GM18858 (cell line): ENCODE data around the gene PVALB.

ENCODE experiments used
- ATAC-seq: cut with Tn5 transposase; IDR thresholded peaks from one replicate; pipeline ENCODE4 v1.9.1; 2021; ENCODE audit not compliant: unreplicated experiment

The PVALB gene

GRCh38 chr22:36846949-36847348, 30.1 kb upstream of the PVALB start:
- ATAC-seq: no peak

- ATAC-seq: no peak
These were observed 29.4 kb upstream of the PVALB start for GRCh38 chr22:36846271-36846670.

- no peak for ATAC-seq
These were observed 23.3 kb upstream of the PVALB start for GRCh38 chr22:36840106-36840505.

GRCh38 chr22:36839356-36840073, 22.7 kb upstream of the PVALB start:
- ATAC-seq: no peak

- no peak for ATAC-seq
These were observed 21.5 kb upstream of the PVALB start for GRCh38 chr22:36838119-36839030.

DNA sequence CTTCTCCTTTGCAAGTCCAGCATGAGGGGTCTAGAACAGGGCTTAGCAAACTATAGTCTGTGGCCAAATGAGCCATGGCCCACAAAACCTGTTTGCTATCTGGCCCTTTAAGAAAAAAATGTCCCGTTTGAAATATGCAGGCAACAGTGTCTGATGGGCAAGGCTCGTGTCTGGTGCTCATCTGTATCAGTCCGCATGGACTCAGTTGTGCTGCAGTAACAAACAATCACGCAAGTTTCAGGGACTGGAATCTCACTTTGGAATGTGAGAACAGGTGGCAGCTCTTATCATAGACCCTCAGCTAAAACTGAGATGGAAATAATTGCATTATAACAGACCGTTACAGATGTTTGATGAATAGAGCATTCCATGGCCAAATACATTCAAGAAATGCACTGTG, 19.1 kb upstream of the PVALB start:
- no peak for ATAC-seq

- ATAC-seq: no peak
These were observed 16.2 kb upstream of the PVALB start for GRCh38 chr22:36833073-36833472.

DNA sequence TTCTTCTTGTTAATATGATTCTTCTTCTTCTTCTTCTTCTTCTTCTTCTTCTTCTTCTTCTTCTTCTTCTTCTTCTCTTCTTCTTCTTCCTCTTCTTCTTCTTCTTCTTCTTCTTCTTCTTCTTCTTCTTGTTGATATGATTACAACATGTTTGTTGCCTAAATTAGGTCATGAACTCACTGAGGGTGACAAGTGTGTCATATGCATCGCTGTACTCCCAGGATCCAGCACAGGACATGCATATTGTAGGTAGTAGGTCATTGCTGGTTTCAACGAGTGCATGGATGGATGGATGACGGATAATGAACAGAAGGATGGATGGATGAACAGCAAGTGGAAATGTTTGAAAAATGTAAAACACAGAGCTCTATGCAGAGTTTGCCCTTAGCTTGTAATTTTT, 14.9 kb upstream of the PVALB start:
- no peak for ATAC-seq

- ATAC-seq: no peak
These were observed 14.4 kb upstream of the PVALB start for GRCh38 chr22:36831206-36831605.

DNA sequence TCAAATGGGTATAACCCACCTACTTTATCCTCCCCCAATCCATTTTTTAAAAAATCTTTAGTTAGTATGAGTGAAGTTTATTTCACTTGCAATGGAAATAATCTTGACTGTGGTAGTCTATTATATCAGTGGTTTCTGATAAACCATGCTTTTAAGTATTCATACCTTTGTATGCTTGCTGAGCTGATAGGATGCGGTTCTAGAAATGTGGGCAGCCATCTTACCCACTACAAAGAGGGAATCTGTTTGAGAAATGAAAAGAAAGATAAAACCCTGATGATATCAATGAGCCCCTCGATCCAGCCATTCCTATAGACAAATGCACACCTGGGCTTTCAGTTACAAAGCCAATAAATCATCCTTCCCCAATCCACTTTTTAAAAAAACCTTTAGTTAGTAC, 13.8 kb upstream of the PVALB start:
- ATAC-seq: no peak

DNA sequence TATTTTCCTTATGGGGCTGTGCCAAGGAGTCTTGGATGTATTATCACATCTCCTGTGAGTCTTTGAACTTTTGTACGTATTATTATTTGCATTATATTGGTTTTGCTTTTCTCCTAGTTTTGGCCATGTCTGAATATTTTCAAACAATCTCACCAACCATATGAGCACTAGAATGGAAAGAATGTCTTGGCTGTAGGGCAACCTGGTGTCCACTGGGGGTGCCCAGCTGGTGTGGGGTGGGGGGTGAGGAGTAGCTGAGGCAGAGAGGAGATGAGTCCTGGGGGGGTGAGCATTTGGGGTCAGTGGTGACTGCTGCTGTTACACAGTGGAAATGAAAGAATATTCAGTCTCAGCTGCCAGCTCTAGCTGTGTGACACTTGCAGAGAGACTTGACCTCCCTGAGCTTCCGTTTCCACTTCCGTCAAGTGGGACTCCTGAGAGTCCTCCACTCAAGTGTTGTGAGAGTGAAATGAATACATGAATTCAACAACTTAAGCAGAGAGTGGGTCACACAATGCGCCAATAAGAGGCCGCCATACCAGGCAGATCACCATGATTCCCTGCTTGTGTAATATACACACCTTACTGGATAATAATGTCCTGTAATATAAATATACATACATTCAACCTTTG, 12.7 kb upstream of the PVALB start:
- no peak for ATAC-seq

DNA sequence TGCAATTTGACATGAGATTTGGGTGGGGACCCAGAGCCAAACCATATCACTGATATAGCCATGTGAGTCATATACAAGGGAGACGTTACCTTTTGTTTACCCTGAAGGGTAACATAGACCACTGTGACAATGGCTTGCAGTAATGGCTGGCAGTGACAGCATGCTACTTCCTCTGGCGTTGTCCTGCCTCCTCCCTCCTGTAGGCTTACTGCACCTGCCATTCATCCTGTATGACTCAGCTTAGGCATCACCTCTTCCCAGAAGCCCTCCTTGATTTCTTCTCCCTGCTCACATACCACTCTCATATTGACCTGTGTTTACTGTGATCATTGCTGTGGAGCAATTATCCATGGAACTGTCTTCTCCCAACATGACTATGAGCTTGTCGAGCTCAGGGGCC, 12.0 kb upstream of the PVALB start:
- ATAC-seq: no peak

- ATAC-seq: no peak
These were observed 9.4 kb upstream of the PVALB start for GRCh38 chr22:36826262-36826661.

GRCh38 chr22:36824655-36825054, 7.8 kb upstream of the PVALB start:
- no peak for ATAC-seq

- no peak for ATAC-seq
These were observed 6.5 kb upstream of the PVALB start for GRCh38 chr22:36823186-36823839.

DNA sequence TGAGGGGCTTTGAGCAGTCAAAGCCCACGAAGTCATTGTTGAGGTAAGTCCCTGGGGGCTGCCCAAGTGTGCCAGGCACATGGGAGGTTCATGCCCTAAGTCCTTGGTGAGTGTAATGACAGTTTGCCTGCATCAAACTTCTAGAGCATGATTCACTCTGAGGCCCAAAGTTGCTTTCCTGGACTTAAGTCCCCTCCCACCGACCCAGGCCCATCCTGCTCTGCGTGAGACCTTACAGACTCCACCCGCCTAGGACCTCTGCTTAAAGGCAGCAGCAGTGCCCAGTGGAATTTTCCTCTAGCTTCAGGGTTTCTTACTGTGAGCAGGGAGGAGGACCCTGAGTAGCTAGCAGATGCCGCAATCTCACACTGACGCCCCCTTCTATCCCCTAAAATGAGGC, 5.7 kb upstream of the PVALB start:
- ATAC-seq: no peak

- ATAC-seq: no peak
These were observed 2.3 kb upstream of the PVALB start for GRCh38 chr22:36819112-36819511.

DNA sequence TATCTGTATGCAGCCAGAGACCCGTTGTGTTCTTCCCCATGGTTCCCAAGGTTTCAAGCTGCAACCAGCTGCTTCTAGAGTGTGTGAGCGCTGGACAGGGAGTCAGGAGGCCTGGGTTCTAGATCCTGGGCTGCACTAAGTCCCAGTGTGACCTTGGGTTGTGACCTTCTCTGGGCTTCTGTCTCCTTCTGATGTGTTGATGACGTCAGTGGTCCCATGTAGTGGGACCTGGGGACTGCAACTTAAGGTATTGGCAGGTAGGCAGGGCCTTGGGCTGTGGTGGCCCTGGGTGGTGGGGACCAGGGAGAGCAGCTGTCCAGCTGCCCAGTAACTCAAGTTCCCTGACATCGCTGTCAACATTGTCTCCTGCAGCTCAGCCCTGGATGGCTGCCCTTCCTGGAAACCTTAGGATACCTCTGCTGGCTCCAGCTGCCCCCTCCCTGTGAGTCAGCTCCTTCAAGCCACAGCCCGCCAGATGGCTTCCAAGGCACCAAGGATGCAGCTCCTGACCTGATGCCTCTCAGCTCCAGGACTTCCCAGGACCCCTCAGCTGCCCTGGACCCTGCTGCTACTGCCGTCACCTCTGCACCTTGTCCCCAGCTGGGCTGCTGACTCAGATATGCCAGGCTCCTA, 1.3 kb upstream of the PVALB start:
- no peak for ATAC-seq

DNA sequence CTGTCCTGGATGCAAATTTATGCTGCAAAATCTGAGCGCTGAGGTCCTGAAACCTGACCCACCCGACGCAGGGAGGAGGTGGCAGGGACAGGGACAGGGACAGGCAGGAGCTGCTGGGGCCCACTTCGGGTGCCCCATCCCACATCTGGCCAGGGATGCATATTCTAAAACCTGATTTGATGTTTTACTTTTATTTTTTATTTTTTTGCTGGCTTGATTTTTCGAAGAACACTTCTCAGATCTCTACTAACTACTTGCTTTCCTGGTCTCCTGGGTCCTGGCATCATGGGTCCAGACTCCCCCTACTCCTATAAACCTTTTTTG, 652 bp upstream of the PVALB start:
- no peak for ATAC-seq

DNA sequence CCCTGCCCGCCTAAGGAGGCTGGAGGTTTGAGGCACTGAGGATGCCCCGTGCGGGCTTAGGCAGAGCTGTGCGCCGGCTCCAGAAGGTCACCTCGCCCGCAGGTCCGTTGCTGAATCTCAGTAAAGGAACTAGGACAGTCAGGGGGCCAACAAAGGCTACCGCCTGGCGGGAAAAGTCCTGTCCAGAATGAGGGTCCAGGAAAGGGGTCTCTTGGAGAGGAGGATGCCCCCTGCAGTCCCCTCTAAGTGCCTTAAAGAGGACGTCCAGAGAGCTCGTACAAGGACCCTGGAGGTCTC, 548 bp downstream of the PVALB start:
- no peak for ATAC-seq
